Coronary artery (tissue), 2 donors: Measurements from ENCODE around the gene FIGNL2.

Source experiments
- DNase-seq: peaks from one replicate; pipeline ENCODE4 v3.0.0-alpha.2; 2017; ENCODE audit warnings: low spot score
- H3K27ac ChIP-seq, 2 donors: fragments of 200-600 bp; sonication (generic); one replicate each; pipeline ENCODE4 v1.5.1; 2016 to 2019
- H3K4me3 ChIP-seq: fragments of 200-600 bp; sonication (generic); 2 replicates; pipeline ENCODE4 v1.5.1; 2016; ENCODE audit warnings: mild to moderate bottlenecking, moderate library complexity
- TF ChIP-seq, protein P1 (sequence below): fragments of 200-600 bp; sonication (generic); IDR thresholded peaks from one replicate; pipeline ENCODE4 v1.5.1; 2019; ENCODE audit warnings: antibody characterized with exemption

FIGNL2 gene

DNA sequence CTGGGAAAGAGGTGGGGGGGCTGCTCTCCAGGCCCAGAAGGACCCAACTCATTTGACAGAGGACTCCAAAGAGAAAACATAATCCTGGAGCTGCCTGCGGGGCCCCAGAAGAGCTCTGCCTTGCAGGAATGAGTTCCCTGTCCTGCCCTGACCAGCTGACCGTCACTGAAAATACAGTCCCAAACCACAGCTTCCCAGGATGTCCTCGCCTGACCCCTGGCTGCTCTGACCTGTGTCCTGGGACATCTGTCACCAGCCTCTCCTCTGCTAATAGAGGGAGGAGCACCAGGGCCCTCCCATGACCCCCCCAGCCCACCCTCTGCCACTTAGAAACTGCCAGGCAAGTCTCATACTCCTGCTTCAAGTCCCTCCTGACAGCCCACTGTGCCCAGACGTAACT is 9.8 kb downstream of the FIGNL2 start:
- no peak for DNase-seq
- no peak overlapping the region for H3K27ac ChIP-seq
- TF ChIP-seq, protein P1, sequence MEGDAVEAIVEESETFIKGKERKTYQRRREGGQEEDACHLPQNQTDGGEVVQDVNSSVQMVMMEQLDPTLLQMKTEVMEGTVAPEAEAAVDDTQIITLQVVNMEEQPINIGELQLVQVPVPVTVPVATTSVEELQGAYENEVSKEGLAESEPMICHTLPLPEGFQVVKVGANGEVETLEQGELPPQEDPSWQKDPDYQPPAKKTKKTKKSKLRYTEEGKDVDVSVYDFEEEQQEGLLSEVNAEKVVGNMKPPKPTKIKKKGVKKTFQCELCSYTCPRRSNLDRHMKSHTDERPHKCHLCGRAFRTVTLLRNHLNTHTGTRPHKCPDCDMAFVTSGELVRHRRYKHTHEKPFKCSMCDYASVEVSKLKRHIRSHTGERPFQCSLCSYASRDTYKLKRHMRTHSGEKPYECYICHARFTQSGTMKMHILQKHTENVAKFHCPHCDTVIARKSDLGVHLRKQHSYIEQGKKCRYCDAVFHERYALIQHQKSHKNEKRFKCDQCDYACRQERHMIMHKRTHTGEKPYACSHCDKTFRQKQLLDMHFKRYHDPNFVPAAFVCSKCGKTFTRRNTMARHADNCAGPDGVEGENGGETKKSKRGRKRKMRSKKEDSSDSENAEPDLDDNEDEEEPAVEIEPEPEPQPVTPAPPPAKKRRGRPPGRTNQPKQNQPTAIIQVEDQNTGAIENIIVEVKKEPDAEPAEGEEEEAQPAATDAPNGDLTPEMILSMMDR, result no peak
- no peak overlapping the region for H3K4me3 ChIP-seq

DNA sequence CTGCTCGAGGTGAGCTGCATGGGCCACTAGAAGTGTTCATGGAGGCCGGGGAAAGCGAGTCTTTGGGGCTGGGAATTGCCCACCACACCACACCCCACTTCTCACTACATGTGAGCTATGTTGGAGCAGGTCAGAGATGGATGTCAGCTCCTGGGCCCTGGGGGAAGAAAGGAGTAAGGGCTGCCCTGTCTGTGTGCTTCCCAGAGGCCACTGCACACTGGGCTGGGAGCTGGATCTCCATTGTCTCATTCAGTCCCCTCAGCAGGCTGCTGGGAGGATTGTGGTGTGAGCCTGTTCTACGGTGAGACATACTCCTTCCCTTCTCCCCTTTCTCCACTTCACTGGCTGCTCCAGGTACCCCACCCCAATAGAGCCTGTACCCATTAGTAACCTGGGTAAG is 10.5 kb downstream of the FIGNL2 start:
- TF ChIP-seq, protein P1, result no peak
- no peak for DNase-seq
- Histone ChIP-seq H3K4me3 (no peak overlapping the region), H3K27ac (no peak overlapping the region)

DNA sequence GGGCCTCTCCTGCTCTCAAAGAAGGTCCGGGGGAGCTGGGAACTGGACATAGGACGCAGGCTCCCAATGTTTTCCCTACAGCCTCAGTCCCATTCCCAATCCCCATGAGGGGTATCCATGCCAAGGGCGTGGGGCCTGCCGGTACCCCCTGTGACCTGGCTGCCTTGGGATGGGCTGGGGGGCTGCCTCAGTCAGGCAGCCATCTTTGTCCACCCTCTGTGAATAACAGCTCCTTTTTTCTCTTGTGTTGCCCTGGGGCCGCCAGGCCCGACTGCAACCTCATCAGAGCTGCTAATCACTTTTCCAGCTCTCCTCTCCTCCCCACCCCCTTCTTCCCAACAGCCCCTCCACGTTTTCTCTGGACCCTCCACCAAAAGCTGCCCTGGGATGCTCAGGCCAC is 11.2 kb downstream of the FIGNL2 start:
- TF ChIP-seq, protein P1, result no peak
- Histone ChIP-seq H3K4me3 (no peak overlapping the region), H3K27ac (no peak overlapping the region)
- no peak for DNase-seq

DNA sequence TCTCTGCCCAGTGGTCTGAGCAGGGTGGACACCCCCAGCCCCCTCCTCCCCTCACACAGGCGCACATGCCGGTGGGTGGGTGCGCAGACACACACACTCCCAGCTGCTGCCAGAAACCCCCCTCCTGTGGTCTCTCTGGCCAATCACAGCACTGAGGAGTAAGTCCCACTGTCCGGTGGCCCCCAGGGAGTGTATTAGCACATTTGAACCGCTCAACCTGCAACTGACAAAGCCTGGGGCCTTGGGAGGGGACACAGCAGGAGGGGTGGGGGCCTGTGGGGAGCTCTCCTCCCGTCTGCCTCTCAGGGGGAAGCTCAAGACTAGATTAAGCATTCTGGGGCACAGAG is 11.7 kb downstream of the FIGNL2 start:
- TF ChIP-seq, protein P1, result no peak
- no peak for DNase-seq
- no peak overlapping the region for H3K27ac ChIP-seq
- no peak overlapping the region for H3K4me3 ChIP-seq

DNA sequence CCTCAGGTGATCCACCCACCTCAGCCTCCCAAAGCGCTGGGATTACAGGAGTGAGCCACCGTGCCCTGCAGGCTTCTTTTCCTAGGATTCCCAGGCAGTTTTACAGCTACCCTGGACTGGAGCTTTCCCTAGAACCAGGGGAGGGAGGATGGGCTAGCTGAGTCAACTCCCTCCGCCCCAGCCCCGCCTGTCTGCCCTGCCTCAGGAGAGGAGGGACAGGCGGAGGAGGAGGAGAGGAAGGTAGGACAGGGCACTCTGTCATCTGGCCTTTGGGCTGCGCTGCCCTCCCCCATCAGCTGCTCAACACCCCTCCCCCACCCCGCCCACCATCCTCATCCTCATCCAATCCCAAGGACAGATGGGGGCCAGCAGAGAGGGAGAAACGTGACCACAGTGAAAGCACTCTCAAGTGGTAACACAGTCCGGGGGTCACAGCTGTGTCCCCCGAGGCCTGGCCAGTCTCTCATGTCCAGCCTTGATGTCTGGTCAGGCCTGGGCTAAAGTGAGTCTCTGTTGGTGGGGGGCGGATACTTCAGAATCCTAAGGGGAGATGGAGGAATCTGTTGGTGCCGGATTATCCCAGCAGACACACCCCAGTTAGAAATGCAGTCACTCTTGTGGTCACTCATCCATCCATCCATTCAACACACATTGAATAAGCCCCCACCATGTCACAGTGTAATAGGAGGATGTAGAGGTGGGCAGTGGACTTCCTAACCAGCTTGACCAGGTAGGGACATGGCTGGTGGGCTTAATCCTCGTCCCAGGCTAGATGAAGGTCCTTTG is 12.3 kb downstream of the FIGNL2 start:
- DNase-seq, result no peak
- TF ChIP-seq, protein P1, result no peak

DNA sequence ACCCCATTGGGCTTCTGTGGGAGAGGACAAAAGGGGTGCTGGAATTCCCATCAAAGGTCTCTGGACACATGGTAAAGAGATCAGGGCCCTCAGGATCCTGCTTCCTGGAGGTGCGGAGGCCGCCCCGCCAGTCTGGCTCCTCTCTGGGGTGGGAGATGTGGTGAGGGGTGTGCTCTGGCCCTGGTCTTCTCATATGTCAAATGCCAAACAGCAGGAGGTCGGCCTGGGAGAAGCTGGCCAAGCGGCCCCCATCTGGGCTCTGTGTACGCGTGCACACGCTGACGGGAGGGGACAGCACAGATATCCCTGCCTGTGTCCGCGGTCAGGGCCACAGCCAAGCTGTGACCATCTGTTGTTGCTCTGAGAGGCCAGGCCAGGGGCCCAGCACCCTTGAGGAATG is 14.1 kb downstream of the FIGNL2 start:
- Histone ChIP-seq H3K4me3 (no peak overlapping the region), H3K27ac (no peak overlapping the region)
- TF ChIP-seq, protein P1, result no peak
- DNase-seq, result no peak

More for the DNA sequence above, 12.3 kb downstream of the FIGNL2 start:
- no peak overlapping the region for H3K27ac ChIP-seq
- H3K4me3 ChIP-seq, result no peak overlapping the region
